HEK293 (cell line): ENCODE data around the gene SLC25A47.
A peak's percentile ranks its signal among the peaks of the same experiment; 100 is the strongest.
"Not testable (repeated sequence)": the region's sequence is repeated elsewhere in the genome, so short reads cannot be mapped to it uniquely, and the experiment has no call there.

Source experiments
- CTCF ChIA-PET: fragments of 350-600 bp; formaldehyde crosslinking; extraction: SDS; loops from one replicate; lab custom pipeline; 2021; ENCODE audit warnings: antibody characterized with exemption; lab: Yijun Ruan, JAX
- POLR2A ChIA-PET: fragments of 300-600 bp; formaldehyde crosslinking; extraction: SDS; loops from one replicate; lab custom pipeline; 2020; ENCODE audit warnings: antibody characterized with exemption, inconsistent platforms; lab: Yijun Ruan, JAX
- H3K27ac ChIP-seq: fragments of 200-500 bp; sonication (Bioruptor generic); 2 replicates; pipeline ENCODE4 v1.5.1; 2014; ENCODE audit warnings: low read depth, low read length, control low read depth, inconsistent platforms; ENCODE audit errors: extremely low read depth
- H3K36me3 ChIP-seq, 2 experiments: fragments of 200-500 bp in 1 of 2; sonication (Bioruptor generic) in 1 of 2; 1 replicate in 1 of 2; 2 replicates in 1 of 2; pipeline ENCODE4 v1.5.1; 2014 to 2017; ENCODE audit warnings: inconsistent platforms in 2 of 2, low read length in 2 of 2; ENCODE audit not compliant: control insufficient read depth in 2 of 2, insufficient read depth in 1 of 2
- H3K4me1 ChIP-seq: fragments of 200-500 bp; sonication (Bioruptor generic); 2 replicates; pipeline ENCODE4 v1.5.1; 2014; ENCODE audit warnings: mild to moderate bottlenecking, low read length, inconsistent platforms; ENCODE audit not compliant: control insufficient read depth, insufficient read depth
- H3K4me3 ChIP-seq: 2 replicates; pipeline ENCODE4 v1.5.1; 2011; ENCODE audit warnings: low read depth, mild to moderate bottlenecking, control low read depth, low read length, moderate library complexity
- H3K9me3 ChIP-seq: fragments of 200-500 bp; sonication (Bioruptor generic); 2 replicates; pipeline ENCODE4 v1.5.1; 2014; ENCODE audit warnings: low read depth, low read length, inconsistent platforms; ENCODE audit not compliant: control insufficient read depth, insufficient read depth
- KLF9 ChIP-seq: fragments of 450-650 bp; formaldehyde crosslinking; IDR thresholded peaks from 2 replicates; pipeline ENCODE4 v1.5.1; 2016; ENCODE audit warnings: missing biosample characterization, missing genetic modification characterization, low read depth
- MYNN ChIP-seq: fragments of 450-650 bp; formaldehyde crosslinking; IDR thresholded peaks from 2 replicates; pipeline ENCODE4 v1.5.1; 2016; ENCODE audit warnings: missing biosample characterization, missing genetic modification characterization, borderline replicate concordance
- YY2 ChIP-seq: fragments of 450-650 bp; formaldehyde crosslinking; IDR thresholded peaks from 2 replicates; pipeline ENCODE4 v1.5.1; 2016; ENCODE audit warnings: missing biosample characterization, missing genetic modification characterization
- ZBTB49 ChIP-seq: fragments of 450-650 bp; formaldehyde crosslinking; IDR thresholded peaks from 2 replicates; pipeline ENCODE4 v1.5.1; 2016; ENCODE audit warnings: missing biosample characterization, missing genetic modification characterization, low read depth
- ZFP37 ChIP-seq: fragments of 450-650 bp; formaldehyde crosslinking; IDR thresholded peaks from 2 replicates; pipeline ENCODE4 v1.5.1; 2016; ENCODE audit warnings: missing biosample characterization, missing genetic modification characterization
- ZNF112 ChIP-seq: fragments of 450-650 bp; formaldehyde crosslinking; IDR thresholded peaks from 2 replicates; pipeline ENCODE4 v1.5.0; 2017; ENCODE audit warnings: missing biosample characterization, missing genetic modification characterization
- ZNF121 ChIP-seq: fragments of 450-650 bp; formaldehyde crosslinking; IDR thresholded peaks from 2 replicates; pipeline ENCODE4 v1.5.1; 2016; ENCODE audit warnings: missing biosample characterization, missing genetic modification characterization
- ZNF24 ChIP-seq: fragments of 450-650 bp; formaldehyde crosslinking; IDR thresholded peaks from 2 replicates; pipeline ENCODE4 v1.5.1; 2016; ENCODE audit warnings: missing biosample characterization, missing genetic modification characterization
- ZNF335 ChIP-seq: fragments of 450-650 bp; formaldehyde crosslinking; conservative IDR thresholded peaks from 2 replicates; pipeline ENCODE4 v1.5.1; 2016; ENCODE audit warnings: missing biosample characterization, missing genetic modification characterization
- ZNF600 ChIP-seq: fragments of 450-650 bp; formaldehyde crosslinking; IDR thresholded peaks from 2 replicates; pipeline ENCODE4 v1.5.1; 2016; ENCODE audit warnings: missing biosample characterization, missing genetic modification characterization

Gene SLC25A47

GRCh38 chr14:100308427-100308792, 14.7 kb upstream of the SLC25A47 start:
- H3K36me3 ChIP-seq, H3K9me3 ChIP-seq, H3K4me1 ChIP-seq, H3K27ac ChIP-seq, H3K4me3 ChIP-seq: not testable (repeated sequence)
- POLR2A ChIA-PET, result interaction anchor here (0.6 to 0.9 kb wide), 2 partner anchors 20 to 67 kb away, joined by 3 to 4 read pairs; a partner anchor contains a TSS
- TF ChIP-seq ZNF335 (tag by site-specific recombination) (peak; percentile 15; the same call in 1 of the 2 replicates), ZNF121 (tag by site-specific recombination) (peak; percentile 91)
- CTCF ChIA-PET, result interaction anchor here (0.6 to 1.1 kb wide), 2 partner anchors 69 to 102 kb away, joined by 4 to 8 read pairs; no protein-coding TSS in a partner anchor

- POLR2A ChIA-PET, result interaction anchor here (0.6 kb wide), 1 partner anchor 21 kb away, joined by 4 read pairs; no protein-coding TSS in a partner anchor
- H3K27ac ChIP-seq, result no peak overlapping the region
- TF ChIP-seq ZNF600 (tag by site-specific recombination) (0 out of 2 replicates have a peak, but pooled peaks have one; percentile 26), KLF9 (tag by site-specific recombination) (no peak)
- no peaks in the 10 kb centered on the region for H3K9me3 ChIP-seq
- no peak overlapping the region for H3K4me3 ChIP-seq
- H3K4me1 ChIP-seq, result peaks cover 2% of the 10 kb centered on the region; the same call in 1 of the 2 replicates
- CTCF ChIA-PET, result interaction anchor here (0.9 to 1.1 kb wide), 2 partner anchors 24 to 69 kb away, joined by 4 read pairs; no protein-coding TSS in a partner anchor
- H3K36me3 ChIP-seq, result no peaks in the 10 kb centered on the region
These were observed 14.0 kb upstream of the SLC25A47 start for GRCh38 chr14:100309028-100309737.

- H3K4me3 ChIP-seq, H3K27ac ChIP-seq, POLR2A ChIA-PET, H3K9me3 ChIP-seq, H3K4me1 ChIP-seq, H3K36me3 ChIP-seq, CTCF ChIA-PET: not testable (repeated sequence)
These were observed 10.8 kb upstream of the SLC25A47 start for GRCh38 chr14:100312110-100312876.

- ChIA-PET CTCF (no interaction called here), POLR2A (no interaction called here)
These were observed 10.2 kb upstream of the SLC25A47 start for GRCh38 chr14:100312877-100313400.

More at GRCh38 chr14:100312877-100313400, 10.2 kb upstream of the SLC25A47 start:
- no peaks in the 10 kb centered on the region for H3K36me3 ChIP-seq
- no peak overlapping the region for H3K4me3 ChIP-seq
- no peaks in the 10 kb centered on the region for H3K9me3 ChIP-seq
- no peaks in the 10 kb centered on the region for H3K4me1 ChIP-seq
- TF ChIP-seq ZNF112 (no peak), ZNF24 (tag by site-specific recombination) (no peak), YY2 (tag by site-specific recombination) (no peak), ZBTB49 (tag by site-specific recombination) (no peak), ZFP37 (tag by site-specific recombination) (no peak), MYNN (tag by site-specific recombination) (no peak)
- TF ChIP-seq, all 188 proteins: peak for 0
- H3K27ac ChIP-seq, result no peak overlapping the region
